Stimulated activated CD4-positive, alpha-beta T cell treated with anti-CD3 and anti-CD28 coated beads, Interleukin-4, amount 100 ng/mL, for 48 hours (primary cell): ENCODE results near the gene ZNF611.
"Not testable (repeated sequence)": the region's sequence is repeated elsewhere in the genome, so short reads cannot be mapped to it uniquely, and the experiment has no call there.

Experiments
- DNase-seq, 2 donors: peaks; one replicate each; pipeline ENCODE4 v3.0.0-alpha.2; 2020; ENCODE audit warnings: low read depth in 2 of 2

The ZNF611 gene

GRCh38 chr19:52681216-52681615 lies 53.6 kb downstream of the ZNF611 start:
- DNase-seq, result not testable (repeated sequence)

- no peak for DNase-seq
Measured at GRCh38 chr19:52679598-52679997, 55.2 kb downstream of the ZNF611 start.

GRCh38 chr19:52675239-52675638 lies 59.6 kb downstream of the ZNF611 start:
- DNase-seq, result not testable (repeated sequence)

GRCh38 chr19:52673014-52673413 lies 61.8 kb downstream of the ZNF611 start:
- no peak for DNase-seq

- DNase-seq, result no peak
Measured at GRCh38 chr19:52670046-52670445, 64.8 kb downstream of the ZNF611 start.

- no peak for DNase-seq
Measured at GRCh38 chr19:52669586-52669985, 65.3 kb downstream of the ZNF611 start.

GRCh38 chr19:52667972-52668371 lies 66.9 kb downstream of the ZNF611 start:
- DNase-seq, result no peak

- no peak for DNase-seq
Measured at GRCh38 chr19:52666506-52666905, 68.3 kb downstream of the ZNF611 start.

- DNase-seq, result no peak
Measured at GRCh38 chr19:52665529-52665928, 69.3 kb downstream of the ZNF611 start.

- DNase-seq, result no peak
Measured at GRCh38 chr19:52665027-52665426, 69.8 kb downstream of the ZNF611 start.

- DNase-seq, result no peak
Measured at GRCh38 chr19:52664461-52664860, 70.4 kb downstream of the ZNF611 start.

- no peak for DNase-seq
Measured at GRCh38 chr19:52662631-52663030, 72.2 kb downstream of the ZNF611 start.

GRCh38 chr19:52660981-52661380 lies 73.9 kb downstream of the ZNF611 start:
- no peak for DNase-seq

- DNase-seq, result no peak
Measured at GRCh38 chr19:52659013-52659412, 75.8 kb downstream of the ZNF611 start.

- DNase-seq, result no peak
Measured at GRCh38 chr19:52658595-52658994, 76.2 kb downstream of the ZNF611 start.

- DNase-seq, result no peak
Measured at GRCh38 chr19:52653161-52653560, 81.7 kb downstream of the ZNF611 start.
